Keratinocyte (primary cell): ENCODE measurements around the gene HIVEP1. TPM values are rescaled to one million over a fixed set of nuclear protein-coding genes. Genes with fewer than 3 reads are reported as not detected.

ENCODE experiments used
- DNase-seq: peaks from one replicate; pipeline ENCODE4 v3.0.0-alpha.2; 2011; ENCODE audit warnings: low read depth, missing footprints, low spot score
- FAIRE-seq: peaks from 2 replicates; lab custom pipeline; 2011; peaks lifted over from hg19 to GRCh38; lab: Jason Lieb, UNC
- H2AFZ ChIP-seq: 2 replicates; pipeline ENCODE4 v1.6.0; 2012; ENCODE audit warnings: low read length, control low read depth, inconsistent platforms; ENCODE audit not compliant: control insufficient read depth
- H3K27ac ChIP-seq: 2 replicates; pipeline ENCODE4 v1.5.1; 2011; ENCODE audit warnings: low read length; ENCODE audit not compliant: control insufficient read depth, insufficient read depth
- H3K27me3 ChIP-seq: 3 replicates; pipeline ENCODE4 v1.6.0; 2011; ENCODE audit warnings: low read length; ENCODE audit not compliant: control insufficient read depth, insufficient read depth; ENCODE audit errors: extremely low read depth
- H3K36me3 ChIP-seq, 2 experiments: 2 replicates in 1 of 2; 3 replicates in 1 of 2; pipeline ENCODE4 v1.5.1; 2011; ENCODE audit warnings: low read length in 2 of 2, mild to moderate bottlenecking in 1 of 2; ENCODE audit not compliant: control insufficient read depth in 2 of 2, insufficient read depth in 2 of 2; ENCODE audit errors: extremely low read depth in 1 of 2
- H3K4me1 ChIP-seq: 3 replicates; pipeline ENCODE4 v1.5.1; 2011; ENCODE audit warnings: low read length; ENCODE audit not compliant: control insufficient read depth, insufficient read depth; ENCODE audit errors: extremely low read depth
- H3K4me2 ChIP-seq: 3 replicates; pipeline ENCODE4 v1.6.0; 2011; ENCODE audit warnings: low read depth, low read length; ENCODE audit not compliant: control insufficient read depth, insufficient read depth; ENCODE audit errors: extremely low read depth
- H3K4me3 ChIP-seq, 3 experiments: fragments of 200-600 bp in 1 of 3; sonication (generic) in 1 of 3; 2 replicates in 2 of 3; 3 replicates in 1 of 3; pipeline ENCODE4 v1.5.1; 2011 to 2016; ENCODE audit warnings: low read length in 3 of 3, mild to moderate bottlenecking in 3 of 3, control low read depth in 2 of 3, inconsistent platforms in 1 of 3, low read depth in 1 of 3, mixed read lengths in 1 of 3, mixed run types in 1 of 3, moderate library complexity in 1 of 3; ENCODE audit not compliant: control insufficient read depth in 2 of 3, insufficient read depth in 2 of 3; ENCODE audit errors: extremely low read depth in 1 of 3
- H3K79me2 ChIP-seq: 2 replicates; pipeline ENCODE4 v1.6.0; 2012; ENCODE audit warnings: low read length; ENCODE audit not compliant: control insufficient read depth, insufficient read depth
- H3K9ac ChIP-seq: 3 replicates; pipeline ENCODE4 v1.6.0; 2011; ENCODE audit warnings: low read length; ENCODE audit not compliant: control insufficient read depth, insufficient read depth; ENCODE audit errors: extremely low read depth
- H3K9me1 ChIP-seq: 3 replicates; pipeline ENCODE4 v1.6.0; 2011; ENCODE audit warnings: low read length; ENCODE audit not compliant: control insufficient read depth, insufficient read depth; ENCODE audit errors: extremely low read depth
- H3K9me3 ChIP-seq: 2 replicates; pipeline ENCODE4 v1.5.1; 2012; ENCODE audit warnings: low read depth, low read length; ENCODE audit not compliant: control insufficient read depth
- H4K20me1 ChIP-seq: 3 replicates; pipeline ENCODE4 v1.6.0; 2011; ENCODE audit warnings: low read length; ENCODE audit not compliant: control insufficient read depth, insufficient read depth; ENCODE audit errors: extremely low read depth
- EZH2 ChIP-seq: IDR thresholded peaks from one replicate; pipeline ENCODE4 v1.6.1; 2012; ENCODE audit warnings: inconsistent platforms, mild to moderate bottlenecking, low read length, moderate library complexity
- dilution Hi-C: fragments of 300-500 bp; cut with MboI; formaldehyde crosslinking; loops from one replicate; pipeline ENCODE4 v1.7.0; 2020; ENCODE audit warnings: low sequenced_read_pairs; ENCODE audit not compliant: extremely low pct_ligation_motif_present
- polyA plus RNA-seq, 5 experiments: library from polyadenylated mRNA; depleted of rRNA in 3 of 5; stranded (reverse) in 3 of 5; stranded (forward) in 1 of 5; unstranded in 1 of 5; fragments of >200 nt; gene quantifications; 1 replicate in 1 of 5; 2 replicates in 3 of 5; 3 replicates in 1 of 5; pipeline versions ENCODE4 v1.2.1 to v1.2.3, GENCODE V29; 2011 to 2012; ENCODE audit warnings: missing spikeins in 2 of 5, low read depth in 1 of 5, low replicate concordance in 1 of 5
- TF ChIP-seq, protein P1 (sequence below), 3 experiments: IDR thresholded peaks in 1 of 3; conservative IDR thresholded peaks in 1 of 3; optimal IDR thresholded peaks in 1 of 3; 2 replicates in 2 of 3; 3 replicates in 1 of 3; pipeline versions ENCODE3 to v1.5.1; 2011; ENCODE audit warnings: low read length in 3 of 3, mild to moderate bottlenecking in 3 of 3, moderate library complexity in 2 of 3, control low read depth in 1 of 3, inconsistent platforms in 1 of 3; ENCODE audit not compliant: insufficient read depth in 2 of 3; ENCODE audit errors: extremely low read depth in 1 of 3

Gene HIVEP1
- polyA plus RNA-seq, 1 donor (not counting 4 experiments of a cell fraction or from before 2014, with no cell fraction given), result 13.7 TPM

DNA sequence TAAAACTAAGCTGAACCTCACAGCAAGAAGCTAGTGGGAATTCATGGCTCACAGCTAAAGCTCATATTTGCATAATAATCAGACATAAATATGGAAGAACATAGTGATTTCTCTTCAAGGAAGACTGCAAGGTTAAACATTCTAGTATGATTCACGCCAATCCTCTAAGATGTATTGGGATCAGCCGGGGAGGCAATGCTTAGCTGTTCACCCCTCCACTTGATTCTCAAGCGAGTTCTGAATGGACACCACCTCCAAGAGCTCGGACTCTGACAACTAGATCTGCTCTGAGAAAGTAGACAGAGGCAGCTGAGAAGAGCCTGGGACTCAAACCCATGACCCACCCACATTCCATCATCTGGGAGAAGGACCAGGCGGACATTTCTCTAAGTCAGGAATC lies 159.6 kb downstream of the HIVEP1 start:
- H4K20me1 ChIP-seq, result no peaks in the 10 kb centered on the region
- H3K4me1 ChIP-seq, result peaks cover 5% of the 10 kb centered on the region
- H3K9ac ChIP-seq, result no peak overlapping the region
- FAIRE-seq (no peak), DNase-seq (no peak)
- dilution Hi-C loops, result no loop called here
- no peak overlapping the region for H2AFZ ChIP-seq
- H3K36me3 ChIP-seq, result no peaks in the 10 kb centered on the region
- H3K4me3 ChIP-seq, result no peak overlapping the region
- no peaks in the 10 kb centered on the region for H3K79me2 ChIP-seq
- TF ChIP-seq, protein P1, sequence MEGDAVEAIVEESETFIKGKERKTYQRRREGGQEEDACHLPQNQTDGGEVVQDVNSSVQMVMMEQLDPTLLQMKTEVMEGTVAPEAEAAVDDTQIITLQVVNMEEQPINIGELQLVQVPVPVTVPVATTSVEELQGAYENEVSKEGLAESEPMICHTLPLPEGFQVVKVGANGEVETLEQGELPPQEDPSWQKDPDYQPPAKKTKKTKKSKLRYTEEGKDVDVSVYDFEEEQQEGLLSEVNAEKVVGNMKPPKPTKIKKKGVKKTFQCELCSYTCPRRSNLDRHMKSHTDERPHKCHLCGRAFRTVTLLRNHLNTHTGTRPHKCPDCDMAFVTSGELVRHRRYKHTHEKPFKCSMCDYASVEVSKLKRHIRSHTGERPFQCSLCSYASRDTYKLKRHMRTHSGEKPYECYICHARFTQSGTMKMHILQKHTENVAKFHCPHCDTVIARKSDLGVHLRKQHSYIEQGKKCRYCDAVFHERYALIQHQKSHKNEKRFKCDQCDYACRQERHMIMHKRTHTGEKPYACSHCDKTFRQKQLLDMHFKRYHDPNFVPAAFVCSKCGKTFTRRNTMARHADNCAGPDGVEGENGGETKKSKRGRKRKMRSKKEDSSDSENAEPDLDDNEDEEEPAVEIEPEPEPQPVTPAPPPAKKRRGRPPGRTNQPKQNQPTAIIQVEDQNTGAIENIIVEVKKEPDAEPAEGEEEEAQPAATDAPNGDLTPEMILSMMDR (optimal IDR thresholded peaks at IDR 0.05 in 1 of 3, IDR thresholded peaks at IDR 0.05 in 1 of 3, conservative IDR thresholded peaks at IDR 0.05 in 1 of 3; ENCODE audit: extremely low read depth in 1 of 3, insufficient read depth in 2 of 3, low read length in 3 of 3), result no peak
- no peak for TF ChIP-seq EZH2
- H3K27ac ChIP-seq, result no peak overlapping the region
- H3K4me2 ChIP-seq, result no peak overlapping the region
- H3K27me3 ChIP-seq, result no peaks in the 10 kb centered on the region
- H3K9me3 ChIP-seq, result no peaks in the 10 kb centered on the region
- H3K9me1 ChIP-seq, result no peaks in the 10 kb centered on the region

- no peaks in the 10 kb centered on the region for H3K79me2 ChIP-seq
- H3K9me1 ChIP-seq, result no peaks in the 10 kb centered on the region
- dilution Hi-C loops, result no loop called here
- DNase-seq (no peak), FAIRE-seq (no peak)
- H3K4me1 ChIP-seq, result peaks cover 5% of the 10 kb centered on the region
- H3K36me3 ChIP-seq, result no peaks in the 10 kb centered on the region
- H3K4me2 ChIP-seq, result no peak overlapping the region
- H3K27me3 ChIP-seq, result no peaks in the 10 kb centered on the region
- H2AFZ ChIP-seq, result no peak overlapping the region
- TF ChIP-seq EZH2, result no peak
- TF ChIP-seq, protein P1 (optimal IDR thresholded peaks at IDR 0.05 in 1 of 3, IDR thresholded peaks at IDR 0.05 in 1 of 3, conservative IDR thresholded peaks at IDR 0.05 in 1 of 3; ENCODE audit: extremely low read depth in 1 of 3, insufficient read depth in 2 of 3, low read length in 3 of 3), result no peak
- H4K20me1 ChIP-seq, result no peaks in the 10 kb centered on the region
- H3K9ac ChIP-seq, result no peak overlapping the region
- no peak overlapping the region for H3K4me3 ChIP-seq
- H3K27ac ChIP-seq, result no peak overlapping the region
- H3K9me3 ChIP-seq, result no peaks in the 10 kb centered on the region
Observed at GRCh38 chr6:12172572-12172971, 160.5 kb downstream of the HIVEP1 start.
